Inflammatory macrophage treated with lipopolysaccharide for 4 hours (primary cell): Measurements from ENCODE around the gene IFT81.

Experiments
- DNase-seq: peaks from one replicate; pipeline ENCODE4 v3.0.0-alpha.2; 2020

The IFT81 gene

GRCh38 chr12:110159671-110160245 is 35.6 kb downstream of the IFT81 start:
- no peak for DNase-seq

DNA sequence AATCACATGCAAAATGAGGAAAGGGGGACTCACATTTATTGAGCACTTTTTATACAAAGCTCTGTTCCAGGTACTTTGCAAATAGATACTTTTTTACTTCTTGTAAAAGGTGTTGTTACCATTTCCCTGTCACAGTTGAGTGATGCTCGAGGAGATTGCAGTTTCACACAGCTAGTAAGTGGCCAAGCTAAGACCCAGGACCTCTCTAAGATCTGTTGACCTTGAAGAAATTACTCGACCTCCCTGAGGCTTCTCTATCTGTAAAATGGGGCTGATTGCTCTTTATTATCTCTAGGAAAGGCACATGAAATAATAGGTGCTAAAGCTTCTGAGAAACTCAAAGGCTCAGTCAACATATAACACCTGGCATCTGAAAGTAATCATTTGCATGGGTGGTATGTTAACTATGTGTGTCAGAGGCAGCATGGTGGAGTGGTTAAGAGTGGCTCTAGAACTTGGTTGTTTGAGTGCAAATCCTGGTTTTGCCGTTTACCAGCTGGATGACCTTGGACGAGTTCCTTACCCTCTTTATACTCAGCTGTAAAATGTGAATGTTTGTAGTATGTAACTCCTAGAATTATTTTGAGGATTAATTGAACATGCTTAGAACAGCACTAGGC is 41.5 kb downstream of the IFT81 start:
- DNase-seq, result no peak

GRCh38 chr12:110168732-110169455 is 44.7 kb downstream of the IFT81 start:
- no peak for DNase-seq

GRCh38 chr12:110170535-110171185 is 46.5 kb downstream of the IFT81 start:
- DNase-seq, result no peak

GRCh38 chr12:110171186-110171538 is 47.0 kb downstream of the IFT81 start:
- no peak for DNase-seq

- DNase-seq, result no peak
These were observed 47.5 kb downstream of the IFT81 start for GRCh38 chr12:110171636-110172035.

GRCh38 chr12:110174373-110174996 is 50.3 kb downstream of the IFT81 start:
- no peak for DNase-seq

- no peak for DNase-seq
These were observed 51.0 kb downstream of the IFT81 start for GRCh38 chr12:110175201-110175600.

- DNase-seq, result no peak
These were observed 52.6 kb downstream of the IFT81 start for GRCh38 chr12:110176745-110177144.

DNA sequence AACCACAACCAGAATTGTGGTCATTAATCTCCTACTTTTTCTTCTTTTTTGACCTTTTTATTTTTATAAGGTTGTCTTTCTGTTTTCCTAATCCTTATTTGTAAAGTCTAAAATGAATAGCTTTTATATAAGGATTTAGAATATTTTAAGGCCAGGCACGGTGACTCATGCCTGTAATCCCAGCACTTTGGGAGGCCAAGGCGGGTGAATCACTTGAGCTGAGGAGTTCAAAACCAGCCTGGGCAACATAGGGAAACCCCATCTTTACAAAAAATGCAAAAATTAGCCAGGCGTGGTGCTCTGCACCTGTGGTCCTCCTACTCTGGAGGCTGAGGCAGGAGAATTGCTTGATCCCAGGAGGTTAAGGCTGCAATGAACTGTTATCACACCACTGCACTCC is 55.1 kb downstream of the IFT81 start:
- DNase-seq, result peak; percentile 15

DNA sequence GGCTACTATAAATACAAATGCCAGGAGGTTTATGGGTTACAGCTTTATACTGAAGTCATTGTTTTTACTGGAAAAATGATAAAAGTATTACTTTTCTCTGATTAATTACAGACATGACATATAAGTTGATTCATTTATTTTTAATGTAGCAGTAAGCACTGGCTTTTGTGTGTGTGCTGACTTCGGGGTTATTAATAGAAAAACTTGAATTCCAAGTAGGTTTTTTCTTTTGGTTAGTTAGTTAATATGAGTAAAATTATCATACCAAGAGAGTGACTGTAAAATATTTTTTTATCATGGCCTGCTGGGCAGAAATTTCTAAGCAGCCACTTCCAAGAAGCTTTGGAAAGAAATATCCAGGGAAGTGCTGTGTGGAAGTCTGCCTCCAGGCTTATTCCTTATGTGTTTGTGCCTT is 56.4 kb downstream of the IFT81 start:
- no peak for DNase-seq

DNA sequence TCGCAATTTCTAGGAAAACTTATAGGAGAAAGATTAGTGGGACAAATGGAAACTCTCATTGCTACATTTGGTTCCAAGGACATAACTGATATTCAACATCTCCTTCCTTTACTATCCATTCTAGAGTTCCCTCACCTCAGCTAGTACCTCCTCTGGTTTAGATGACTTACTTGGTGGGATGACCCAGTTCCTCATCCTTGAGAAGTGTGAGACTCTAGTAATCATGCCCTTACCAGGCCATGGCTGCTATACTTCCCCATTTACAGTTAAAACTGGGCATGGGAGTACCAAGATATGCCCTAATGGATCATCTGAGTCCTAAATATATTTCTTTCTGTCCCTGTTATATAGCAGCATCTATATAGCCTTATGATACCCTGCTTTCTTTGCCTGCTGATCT is 58.1 kb downstream of the IFT81 start:
- DNase-seq, result peak; percentile 40

- DNase-seq, result no peak
These were observed 59.2 kb downstream of the IFT81 start for GRCh38 chr12:110183386-110183785.

GRCh38 chr12:110185626-110186025 is 61.5 kb downstream of the IFT81 start:
- no peak for DNase-seq

DNA sequence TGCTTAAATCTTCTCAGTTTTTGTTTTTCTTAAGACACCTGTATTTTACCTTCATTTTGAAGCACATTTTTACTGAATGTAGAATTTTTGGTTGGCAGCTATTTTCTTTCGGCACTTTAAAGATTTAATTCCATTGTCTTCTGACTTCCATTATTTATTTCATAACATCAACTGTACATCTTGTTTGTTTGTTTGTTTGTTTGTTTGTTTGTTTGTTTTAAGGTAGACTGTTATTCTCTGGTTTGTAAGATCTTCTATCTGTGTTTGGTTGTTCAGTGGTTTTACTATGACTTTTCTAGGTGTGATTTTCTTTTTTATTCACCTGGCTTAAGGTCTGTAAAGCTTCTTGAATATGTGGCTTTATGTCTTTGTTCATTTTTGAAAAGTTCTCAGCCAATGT is 61.9 kb downstream of the IFT81 start:
- DNase-seq, result no peak

GRCh38 chr12:110193196-110193595 is 69.0 kb downstream of the IFT81 start:
- no peak for DNase-seq

DNA sequence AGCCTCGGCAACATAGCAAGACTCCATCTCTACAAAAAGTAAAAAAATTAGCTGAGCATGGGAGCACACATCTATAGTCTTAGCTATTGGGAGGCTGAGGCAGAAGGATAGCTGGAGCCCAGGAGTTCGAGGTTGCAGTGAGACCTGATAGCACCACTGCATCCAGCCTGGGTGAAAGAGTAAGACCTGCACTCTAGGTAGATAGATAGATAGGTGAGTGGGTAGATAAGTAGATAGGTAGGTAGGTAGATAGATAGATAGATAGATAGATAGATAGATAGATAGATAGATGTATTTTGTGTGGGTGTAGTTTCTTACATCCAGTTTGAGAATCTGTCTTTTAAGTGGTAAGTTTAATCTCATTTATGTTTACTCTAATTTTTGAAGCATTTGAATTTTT is 72.8 kb downstream of the IFT81 start:
- DNase-seq, result no peak

DNA sequence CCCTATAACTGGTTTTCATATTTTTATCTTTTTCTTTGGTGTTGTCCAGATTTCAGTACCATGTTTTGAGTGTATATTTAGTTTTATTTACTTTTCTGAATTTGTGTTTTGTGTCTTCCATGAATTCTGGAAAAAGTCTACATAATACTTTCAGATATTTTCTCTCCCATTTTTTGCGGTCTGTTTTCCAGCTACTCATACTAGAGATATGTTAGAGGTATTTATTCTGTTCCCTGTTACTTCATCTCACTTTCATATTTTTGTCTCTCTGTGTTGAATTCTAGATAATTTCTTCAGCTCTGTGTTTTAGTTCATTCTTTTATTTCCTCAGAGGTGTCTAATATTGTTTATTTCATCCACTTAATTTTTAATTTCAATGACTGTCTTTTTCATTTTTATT is 74.2 kb downstream of the IFT81 start:
- no peak for DNase-seq

- DNase-seq, result no peak
These were observed 75.4 kb downstream of the IFT81 start for GRCh38 chr12:110199339-110200123.

DNA sequence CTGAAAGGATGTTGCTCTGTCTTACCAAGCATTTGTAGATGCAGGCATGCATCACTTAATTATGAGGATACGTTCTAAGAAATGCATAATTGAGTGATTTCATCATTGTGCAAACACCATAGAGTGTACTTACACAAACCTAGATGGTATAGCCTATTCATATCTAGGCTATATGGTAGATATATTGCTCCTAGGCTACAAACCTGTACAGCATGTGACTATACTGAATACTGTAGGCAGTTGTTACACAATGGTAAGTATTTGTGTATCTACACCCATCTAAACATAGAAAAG is 75.9 kb downstream of the IFT81 start:
- DNase-seq, result no peak

DNA sequence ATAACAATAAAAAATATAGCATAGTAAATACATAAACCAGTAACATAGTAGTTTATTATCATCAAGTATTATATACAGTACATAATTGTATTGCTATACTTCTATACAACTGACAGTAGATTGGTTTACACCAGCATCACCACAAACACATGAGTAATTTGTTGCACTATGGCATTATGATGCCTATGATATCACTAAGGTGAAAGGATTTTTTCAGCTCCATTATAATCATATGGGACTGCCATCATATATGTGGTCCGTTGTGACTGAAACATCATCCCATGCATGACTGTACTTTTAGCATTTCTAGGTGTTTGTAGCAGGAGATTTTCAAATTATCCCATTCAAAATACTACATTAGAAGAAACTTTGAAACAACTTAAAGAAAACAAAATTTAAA is 77.8 kb downstream of the IFT81 start:
- no peak for DNase-seq

- no peak for DNase-seq
These were observed 79.4 kb downstream of the IFT81 start for GRCh38 chr12:110203546-110203945.

DNA sequence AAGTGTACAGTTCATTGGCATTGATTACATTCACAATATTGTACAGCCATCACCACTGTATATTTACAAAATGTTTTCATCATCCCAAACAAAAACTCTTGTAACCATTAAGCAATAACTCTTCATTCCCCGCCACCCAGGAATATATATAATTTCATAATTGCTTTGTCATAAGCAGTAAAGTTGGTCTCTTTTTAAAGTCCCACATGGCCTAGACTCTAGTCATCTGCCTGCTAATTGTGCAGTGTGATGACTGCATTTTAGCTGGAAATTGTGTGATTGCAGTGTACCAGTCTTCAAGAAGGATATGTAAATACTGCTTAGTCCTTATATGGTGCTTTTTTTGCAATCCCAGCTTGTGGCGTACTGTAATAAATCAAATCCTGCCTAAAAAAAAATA is 81.8 kb downstream of the IFT81 start:
- DNase-seq, result peak; percentile 60
